Measurements from ENCODE around the gene NCLN.

Gene NCLN

DNA sequence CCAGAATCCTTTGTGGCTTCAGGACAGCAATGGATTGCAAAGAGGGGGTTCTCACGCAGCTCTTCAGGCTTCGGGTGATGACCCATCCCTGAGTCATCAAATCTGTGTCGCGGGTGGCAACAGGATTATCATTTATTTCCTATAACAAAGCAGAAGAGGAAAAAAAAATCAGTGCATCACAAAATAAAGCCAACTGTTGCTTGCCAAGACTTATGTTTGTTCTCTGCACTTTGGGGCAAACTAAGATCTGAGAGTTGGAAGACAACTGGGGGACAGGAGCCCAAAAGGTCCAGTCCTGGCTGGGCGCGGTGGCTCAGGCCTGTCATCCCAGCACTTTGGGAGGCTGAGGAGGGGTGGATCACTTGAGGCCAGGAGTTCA is 43.4 kb upstream of the NCLN start:
- H3K4me3 ChIP-seq (ENCODE audit: low read depth, low read length): no peak overlapping the region
- TF ChIP-seq, protein P1, sequence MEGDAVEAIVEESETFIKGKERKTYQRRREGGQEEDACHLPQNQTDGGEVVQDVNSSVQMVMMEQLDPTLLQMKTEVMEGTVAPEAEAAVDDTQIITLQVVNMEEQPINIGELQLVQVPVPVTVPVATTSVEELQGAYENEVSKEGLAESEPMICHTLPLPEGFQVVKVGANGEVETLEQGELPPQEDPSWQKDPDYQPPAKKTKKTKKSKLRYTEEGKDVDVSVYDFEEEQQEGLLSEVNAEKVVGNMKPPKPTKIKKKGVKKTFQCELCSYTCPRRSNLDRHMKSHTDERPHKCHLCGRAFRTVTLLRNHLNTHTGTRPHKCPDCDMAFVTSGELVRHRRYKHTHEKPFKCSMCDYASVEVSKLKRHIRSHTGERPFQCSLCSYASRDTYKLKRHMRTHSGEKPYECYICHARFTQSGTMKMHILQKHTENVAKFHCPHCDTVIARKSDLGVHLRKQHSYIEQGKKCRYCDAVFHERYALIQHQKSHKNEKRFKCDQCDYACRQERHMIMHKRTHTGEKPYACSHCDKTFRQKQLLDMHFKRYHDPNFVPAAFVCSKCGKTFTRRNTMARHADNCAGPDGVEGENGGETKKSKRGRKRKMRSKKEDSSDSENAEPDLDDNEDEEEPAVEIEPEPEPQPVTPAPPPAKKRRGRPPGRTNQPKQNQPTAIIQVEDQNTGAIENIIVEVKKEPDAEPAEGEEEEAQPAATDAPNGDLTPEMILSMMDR (IDR thresholded peaks at IDR 0.05; ENCODE audit: borderline replicate concordance, insufficient read depth, low read depth, low read length): no peak

DNA sequence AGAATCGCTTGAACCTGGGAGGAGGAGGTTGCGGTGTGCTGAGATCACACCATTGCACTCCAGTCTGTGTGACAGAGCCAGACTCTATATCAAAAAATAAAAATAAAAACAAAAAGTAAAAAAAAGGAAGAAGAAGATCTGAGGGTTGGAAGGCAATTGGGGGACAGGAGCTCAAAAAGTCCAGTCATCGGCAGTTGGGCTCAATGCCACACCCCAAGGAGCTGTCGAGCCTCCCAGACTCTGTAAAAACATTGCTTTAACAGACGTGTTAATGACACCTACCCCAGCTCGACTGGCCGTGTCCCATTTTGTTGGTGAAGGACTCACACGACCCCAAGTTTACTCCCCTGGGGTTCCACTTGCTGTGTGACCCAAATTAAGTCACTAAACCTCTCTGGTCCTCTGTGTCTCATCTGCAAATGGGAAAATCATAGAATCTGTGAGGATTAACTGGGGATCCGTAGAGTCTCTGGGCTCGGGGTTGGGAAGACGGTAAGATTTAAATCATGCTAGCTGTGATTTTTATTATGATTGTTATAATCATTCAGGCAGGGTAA is 42.9 kb upstream of the NCLN start:
- TF ChIP-seq, protein P1 (IDR thresholded peaks at IDR 0.05; ENCODE audit: borderline replicate concordance, insufficient read depth, low read depth, low read length): no peak
- H3K4me3 ChIP-seq (ENCODE audit: low read depth, low read length): no peak overlapping the region

DNA sequence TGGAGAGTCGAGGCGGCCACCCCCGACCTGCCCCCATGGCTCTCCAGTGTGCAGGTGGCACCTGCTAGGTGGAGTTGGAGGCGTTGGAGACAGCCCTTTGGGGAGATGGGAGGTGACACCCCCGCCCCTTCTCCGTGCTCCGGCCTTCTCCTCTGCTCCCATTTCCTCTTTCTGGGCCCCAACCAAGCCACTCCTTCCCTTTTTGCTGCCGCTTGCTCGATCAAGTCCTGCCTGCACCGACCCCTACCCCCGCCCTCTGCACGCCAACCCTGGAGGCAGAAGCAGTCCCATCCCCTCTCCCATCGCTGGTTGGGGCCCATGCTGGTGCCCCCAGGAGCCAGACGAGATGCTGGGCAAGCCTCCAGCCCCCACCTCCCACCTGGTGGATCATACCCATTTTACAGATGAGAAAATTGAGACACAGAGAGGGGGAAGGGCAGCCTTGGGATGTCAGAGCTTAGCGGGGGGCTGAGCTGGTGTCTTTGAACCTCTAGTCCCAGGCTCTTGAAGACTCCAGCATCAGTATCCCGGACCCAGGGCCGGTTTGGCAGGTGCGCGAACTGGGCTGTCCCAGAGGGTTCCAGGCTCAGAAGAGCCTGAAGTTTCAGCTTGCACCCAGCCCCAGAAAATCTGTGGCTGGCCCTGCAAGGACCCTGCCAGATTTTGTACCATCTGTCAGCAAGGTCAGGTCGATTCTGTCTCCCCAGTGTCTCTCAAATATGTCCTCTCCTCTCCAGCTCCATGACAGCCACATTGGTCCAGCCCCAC is 39.6 kb upstream of the NCLN start:
- TF ChIP-seq, protein P1 (IDR thresholded peaks at IDR 0.05; ENCODE audit: borderline replicate concordance, insufficient read depth, low read depth, low read length): no peak
- H3K4me3 ChIP-seq (ENCODE audit: low read depth, low read length): no peak overlapping the region

DNA sequence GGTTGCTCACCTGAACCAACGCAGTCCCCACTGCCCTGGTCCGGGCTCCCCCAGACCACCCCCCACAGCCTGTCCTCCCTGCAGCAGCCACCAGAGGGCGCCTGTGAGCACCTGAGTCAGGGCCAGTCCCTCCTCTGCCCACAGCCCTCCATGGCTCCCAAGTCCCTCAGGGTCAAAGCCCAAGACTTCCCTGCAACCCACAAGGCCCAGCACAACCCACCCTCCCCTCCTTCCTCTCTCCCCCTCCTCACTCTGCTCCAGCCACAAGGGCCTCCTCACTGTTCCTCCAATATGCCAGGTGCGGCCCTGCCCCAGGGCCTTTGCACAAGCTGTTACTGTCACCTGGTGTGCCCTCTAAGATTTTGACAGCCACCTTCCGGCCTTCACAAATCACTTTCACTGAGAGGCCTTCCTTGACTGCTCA is 39.0 kb upstream of the NCLN start:
- TF ChIP-seq, protein P1 (IDR thresholded peaks at IDR 0.05; ENCODE audit: borderline replicate concordance, insufficient read depth, low read depth, low read length): peak; percentile 97
- H3K4me3 ChIP-seq (ENCODE audit: low read depth, low read length): no peak overlapping the region

DNA sequence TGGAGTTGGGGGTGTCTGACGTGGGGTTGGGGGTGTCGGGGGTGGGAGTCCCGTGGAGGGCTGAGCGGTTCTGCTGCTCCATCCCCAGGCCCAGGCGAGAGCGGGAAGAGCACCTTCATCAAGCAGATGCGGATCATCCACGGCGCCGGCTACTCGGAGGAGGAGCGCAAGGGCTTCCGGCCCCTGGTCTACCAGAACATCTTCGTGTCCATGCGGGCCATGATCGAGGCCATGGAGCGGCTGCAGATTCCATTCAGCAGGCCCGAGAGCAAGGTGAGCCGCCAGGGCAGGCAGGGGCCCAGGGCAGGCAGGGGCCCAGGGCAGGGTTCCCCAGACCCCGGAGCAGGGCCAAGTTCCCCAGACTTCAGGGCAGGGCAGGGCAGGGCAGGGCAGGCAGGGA is 37.2 kb upstream of the NCLN start:
- TF ChIP-seq, protein P1 (IDR thresholded peaks at IDR 0.05; ENCODE audit: borderline replicate concordance, insufficient read depth, low read depth, low read length): no peak
- no peak overlapping the region for H3K4me3 ChIP-seq (ENCODE audit: low read depth, low read length)

DNA sequence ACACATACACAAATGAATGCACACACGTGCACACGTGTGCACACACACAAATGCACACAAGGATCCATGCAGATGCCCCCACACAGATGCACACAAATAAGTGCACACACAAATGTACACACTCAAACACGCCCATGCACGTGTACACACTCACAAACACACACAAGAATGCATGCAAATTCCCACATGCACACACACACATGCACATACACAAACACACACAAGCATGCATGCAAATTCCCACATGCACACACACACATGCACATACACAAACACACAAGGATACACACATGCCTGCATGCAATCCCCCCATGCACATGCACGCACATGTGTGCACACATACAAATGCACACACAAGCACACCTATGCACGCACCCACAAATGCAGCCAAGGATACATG is 36.6 kb upstream of the NCLN start:
- TF ChIP-seq, protein P1 (IDR thresholded peaks at IDR 0.05; ENCODE audit: borderline replicate concordance, insufficient read depth, low read depth, low read length): no peak
- H3K4me3 ChIP-seq (ENCODE audit: low read depth, low read length): no peak overlapping the region
